OCI-LY7 (cell line): ENCODE data around the gene DLG5. TPM values are rescaled to one million over a fixed set of nuclear protein-coding genes. Genes with fewer than 3 reads are reported as not detected.

Experiments
- BruUV-seq: library from RNA; stranded (reverse); fragments of 400-500 nt; replicated peaks from 2 replicates; lab custom pipeline; 2021; lab: Mats Ljungman, UMichigan
- CTCF ChIA-PET: fragments of 300-600 bp; sonication (Branson Sonifier 250); formaldehyde crosslinking; loops from one replicate; lab custom pipeline; 2022; ENCODE audit warnings: antibody characterized with exemption; ENCODE audit not compliant: unreplicated experiment; lab: Charles Lee
- POLR2A ChIA-PET: fragments of 300-600 bp; sonication (Branson Sonifier 250); formaldehyde crosslinking; loops from one replicate; lab custom pipeline; 2022; ENCODE audit warnings: antibody characterized with exemption; lab: Charles Lee
- DNase-seq: peaks from one replicate; pipeline ENCODE4 v3.0.0-alpha.2; 2015; ENCODE audit warnings: low spot score
- H2AFZ ChIP-seq: fragments of 200-600 bp; sonication (generic), shearing (Covaris generic); 2 replicates; pipeline ENCODE4 v1.6.1; 2014; ENCODE audit warnings: mild to moderate bottlenecking, antibody characterized with exemption, low read length, moderate library complexity
- H3K27ac ChIP-seq: fragments of 200-600 bp; sonication (generic); 2 replicates; pipeline ENCODE4 v1.5.1; 2014; ENCODE audit warnings: mixed run types, low read depth, mild to moderate bottlenecking, moderate library complexity, low read length, inconsistent platforms; ENCODE audit not compliant: poor library complexity, severe bottlenecking
- H3K36me3 ChIP-seq: fragments of 200-600 bp; sonication (generic); 2 replicates; pipeline ENCODE4 v1.6.1; 2014; ENCODE audit warnings: mild to moderate bottlenecking, antibody characterized with exemption, low read length, moderate library complexity, mixed read lengths; ENCODE audit not compliant: insufficient read depth
- H3K4me1 ChIP-seq: fragments of 200-600 bp; sonication (generic); 2 replicates; pipeline ENCODE4 v1.5.1; 2014; ENCODE audit warnings: mild to moderate bottlenecking, low read length; ENCODE audit not compliant: insufficient read depth, poor library complexity, severe bottlenecking
- H3K4me2 ChIP-seq: fragments of 200-600 bp; sonication (generic); 2 replicates; pipeline ENCODE4 v1.6.1; 2014; ENCODE audit warnings: mild to moderate bottlenecking, low read length
- H3K4me3 ChIP-seq: fragments of 200-600 bp; sonication (generic); 2 replicates; pipeline ENCODE4 v1.5.1; 2014; ENCODE audit warnings: mild to moderate bottlenecking, low read depth, low read length; ENCODE audit not compliant: poor library complexity, severe bottlenecking
- H3K79me2 ChIP-seq: fragments of 200-600 bp; sonication (generic); 2 replicates; pipeline ENCODE4 v1.6.1; 2016; ENCODE audit warnings: low read depth, mild to moderate bottlenecking, low read length, moderate library complexity, mixed read lengths; ENCODE audit not compliant: insufficient read depth
- H3K9me2 ChIP-seq: fragments of 200-600 bp; sonication (generic); 2 replicates; pipeline ENCODE4 v1.6.1; 2016; ENCODE audit warnings: mild to moderate bottlenecking, low read length, mixed read lengths; ENCODE audit not compliant: insufficient read depth
- H3K9me3 ChIP-seq: fragments of 200-600 bp; sonication (generic); 2 replicates; pipeline ENCODE4 v1.6.1; 2014; ENCODE audit warnings: mild to moderate bottlenecking, mixed run types, low read length, mixed read lengths
- H4K20me1 ChIP-seq: fragments of 200-600 bp; sonication (generic); 2 replicates; pipeline ENCODE4 v1.6.1; 2014; ENCODE audit warnings: mild to moderate bottlenecking, antibody characterized with exemption, low read length, moderate library complexity, mixed read lengths; ENCODE audit not compliant: insufficient read depth
- EZH2phosphoT487 ChIP-seq: fragments of 200-600 bp; sonication (generic); IDR thresholded peaks from 2 replicates; pipeline ENCODE4 v1.6.1; 2018; ENCODE audit warnings: low read depth, borderline replicate concordance, mild to moderate bottlenecking, mixed run types, antibody characterized with exemption, low read length, moderate library complexity, mixed read lengths
- intact Hi-C: fragments of 100-400 bp; cut with micrococcal nuclease; formaldehyde crosslinking; loops from one replicate; pipeline ENCODE4 v1.10.0; 2022; ENCODE audit not compliant: unreplicated experiment
- total RNA-seq, 2 experiments: library from RNA; depleted of rRNA in 1 of 2; stranded (reverse); fragments of >200 nt in 1 of 2; shearing (Covaris generic) in 1 of 2; gene quantifications; 2 replicates each; pipeline ENCODE4 v1.2.3, GENCODE V29; 2014 to 2022
- TF ChIP-seq, protein P1 (sequence below): fragments of 200-600 bp; sonication (generic); conservative IDR thresholded peaks from 2 replicates; pipeline ENCODE4 v1.5.1; 2014; ENCODE audit warnings: mild to moderate bottlenecking, antibody characterized with exemption, low read length, moderate library complexity, mixed read lengths

The DLG5 gene
- total RNA-seq, 2 experiments from 2014 or later = 0.27 TPM; not detected in 1

DNA sequence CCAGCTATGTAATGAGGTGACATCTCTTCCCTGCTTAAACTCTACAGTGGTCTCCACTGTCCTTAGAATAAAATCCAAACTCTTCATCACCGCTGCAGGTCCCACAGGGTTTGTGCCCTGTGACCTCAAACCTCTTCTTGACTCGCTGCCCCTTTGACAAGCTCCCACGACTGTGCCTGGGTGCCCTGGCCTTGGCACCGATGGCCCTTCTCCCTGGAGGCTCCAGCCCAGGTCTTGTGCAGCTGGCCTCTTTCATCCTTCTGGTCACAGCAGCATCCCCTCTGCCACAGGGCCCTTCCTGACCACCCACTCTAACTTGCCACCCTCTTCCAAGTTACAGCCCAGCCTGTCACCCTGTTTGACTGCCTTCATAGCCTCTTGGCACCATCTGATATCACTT lies 108.2 kb downstream of the DLG5 start:
- no peak for DNase-seq
- no peak overlapping the region for H3K4me3 ChIP-seq
- intact Hi-C loops = no loop called here
- no peak overlapping the region for H3K4me2 ChIP-seq
- H3K79me2 ChIP-seq = no peaks in the 10 kb centered on the region
- H3K36me3 ChIP-seq = no peaks in the 10 kb centered on the region
- H3K4me1 ChIP-seq = no peaks in the 10 kb centered on the region
- H4K20me1 ChIP-seq = no peaks in the 10 kb centered on the region
- ChIA-PET CTCF (no interaction called here), POLR2A (no interaction called here)
- H3K27ac ChIP-seq = no peak overlapping the region
- no TSS peak for BruUV-seq
- H3K9me2 ChIP-seq = no peaks in the 10 kb centered on the region
- TF ChIP-seq, protein P1, sequence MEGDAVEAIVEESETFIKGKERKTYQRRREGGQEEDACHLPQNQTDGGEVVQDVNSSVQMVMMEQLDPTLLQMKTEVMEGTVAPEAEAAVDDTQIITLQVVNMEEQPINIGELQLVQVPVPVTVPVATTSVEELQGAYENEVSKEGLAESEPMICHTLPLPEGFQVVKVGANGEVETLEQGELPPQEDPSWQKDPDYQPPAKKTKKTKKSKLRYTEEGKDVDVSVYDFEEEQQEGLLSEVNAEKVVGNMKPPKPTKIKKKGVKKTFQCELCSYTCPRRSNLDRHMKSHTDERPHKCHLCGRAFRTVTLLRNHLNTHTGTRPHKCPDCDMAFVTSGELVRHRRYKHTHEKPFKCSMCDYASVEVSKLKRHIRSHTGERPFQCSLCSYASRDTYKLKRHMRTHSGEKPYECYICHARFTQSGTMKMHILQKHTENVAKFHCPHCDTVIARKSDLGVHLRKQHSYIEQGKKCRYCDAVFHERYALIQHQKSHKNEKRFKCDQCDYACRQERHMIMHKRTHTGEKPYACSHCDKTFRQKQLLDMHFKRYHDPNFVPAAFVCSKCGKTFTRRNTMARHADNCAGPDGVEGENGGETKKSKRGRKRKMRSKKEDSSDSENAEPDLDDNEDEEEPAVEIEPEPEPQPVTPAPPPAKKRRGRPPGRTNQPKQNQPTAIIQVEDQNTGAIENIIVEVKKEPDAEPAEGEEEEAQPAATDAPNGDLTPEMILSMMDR = no peak
- no peak for TF ChIP-seq EZH2phosphoT487
- no peaks in the 10 kb centered on the region for H3K9me3 ChIP-seq
- H2AFZ ChIP-seq = no peak overlapping the region

DNA sequence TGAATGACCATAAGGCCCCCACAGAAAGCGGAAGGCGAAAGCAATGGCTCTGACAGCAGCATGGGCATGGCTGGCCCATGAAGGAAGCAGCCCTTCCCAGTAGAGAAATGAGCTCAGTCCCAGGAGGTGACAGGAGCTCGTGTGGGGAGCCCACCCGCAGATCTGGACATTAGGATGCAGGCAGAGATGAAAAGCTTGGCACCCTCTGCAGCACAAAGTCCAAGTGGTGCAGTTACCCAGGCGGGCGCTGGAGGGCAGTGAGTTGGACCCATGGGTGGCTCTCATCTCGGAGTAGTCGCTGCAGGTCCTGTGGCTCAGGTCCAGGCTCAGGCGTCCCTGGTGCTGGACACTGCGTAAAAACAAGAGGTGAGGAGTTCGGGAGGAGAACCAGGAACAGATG lies 109.0 kb downstream of the DLG5 start:
- no TSS peak for BruUV-seq
- Histone ChIP-seq H3K4me2 (no peak overlapping the region), H3K36me3 (no peaks in the 10 kb centered on the region), H4K20me1 (no peaks in the 10 kb centered on the region), H3K4me1 (no peaks in the 10 kb centered on the region), H3K4me3 (no peak overlapping the region), H3K79me2 (no peaks in the 10 kb centered on the region), H2AFZ (no peak overlapping the region), H3K9me3 (no peaks in the 10 kb centered on the region), H3K9me2 (no peaks in the 10 kb centered on the region), H3K27ac (no peak overlapping the region)
- no peak for TF ChIP-seq EZH2phosphoT487
- TF ChIP-seq, protein P1 = no peak
- POLR2A ChIA-PET = no interaction called here
- intact Hi-C loops = no loop called here
- DNase-seq = no peak
- CTCF ChIA-PET = no interaction called here

DNA sequence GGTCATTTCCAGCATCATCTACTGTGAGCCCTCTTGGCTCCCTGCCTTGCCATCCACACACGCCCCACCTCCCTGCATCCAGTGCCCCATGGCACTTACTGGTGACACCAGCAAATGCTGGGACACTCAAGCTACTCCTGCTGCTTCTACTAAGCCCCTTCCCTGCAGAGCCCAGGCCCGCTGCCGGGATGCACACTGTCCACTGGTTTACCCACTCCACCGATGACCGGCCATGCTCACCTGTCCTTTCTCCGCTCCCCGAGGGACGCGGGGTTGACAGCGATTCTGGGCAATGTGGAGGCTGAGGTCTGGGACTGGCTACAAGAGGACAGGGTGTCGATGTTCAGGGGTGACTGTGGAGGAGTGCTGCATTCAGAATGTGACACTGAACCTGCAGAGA lies 110.2 kb downstream of the DLG5 start:
- no peaks in the 10 kb centered on the region for H3K9me2 ChIP-seq
- TF ChIP-seq EZH2phosphoT487 = no peak
- TF ChIP-seq, protein P1 = no peak
- H2AFZ ChIP-seq = no peak overlapping the region
- no peaks in the 10 kb centered on the region for H3K9me3 ChIP-seq
- BruUV-seq = no TSS peak
- ChIA-PET POLR2A (no interaction called here), CTCF (interaction anchor here (0.6 kb wide), 1 partner anchor 217 kb away, joined by 6 read pairs; the partner anchor contains the start of gene RPS24)
- no peak overlapping the region for H3K27ac ChIP-seq
- no peak overlapping the region for H3K4me2 ChIP-seq
- intact Hi-C loops = no loop called here
- no peaks in the 10 kb centered on the region for H4K20me1 ChIP-seq
- H3K4me1 ChIP-seq = no peaks in the 10 kb centered on the region
- H3K79me2 ChIP-seq = no peaks in the 10 kb centered on the region
- no peak for DNase-seq
- H3K36me3 ChIP-seq = no peaks in the 10 kb centered on the region
- no peak overlapping the region for H3K4me3 ChIP-seq
